Measurements from ENCODE around the gene CHMP1B.

Gene CHMP1B

DNA sequence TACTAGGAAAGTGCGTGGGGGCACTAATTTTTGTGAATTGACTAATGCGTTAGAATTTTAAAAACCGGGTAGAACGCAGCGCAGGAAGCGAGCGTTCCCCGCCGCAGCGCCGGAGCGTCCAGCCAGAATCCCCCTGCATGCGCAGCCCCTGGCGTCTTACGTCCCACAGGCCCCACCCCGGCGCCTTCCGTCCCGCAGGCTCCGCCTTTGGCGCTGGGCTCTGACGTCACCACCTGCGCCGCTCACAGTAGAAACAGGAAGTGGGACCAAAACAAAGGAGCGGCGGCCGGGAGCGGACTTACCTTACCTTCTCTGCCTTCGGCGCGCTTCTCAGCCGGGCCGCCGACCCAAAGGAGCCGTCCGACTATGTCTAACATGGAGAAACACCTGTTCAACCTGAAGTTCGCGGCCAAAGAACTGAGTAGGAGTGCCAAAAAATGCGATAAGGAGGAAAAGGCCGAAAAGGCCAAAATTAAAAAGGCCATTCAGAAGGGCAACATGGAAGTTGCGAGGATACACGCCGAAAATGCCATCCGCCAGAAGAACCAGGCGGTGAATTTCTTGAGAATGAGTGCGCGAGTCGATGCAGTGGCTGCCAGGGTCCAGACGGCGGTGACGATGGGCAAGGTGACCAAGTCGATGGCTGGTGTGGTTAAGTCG, at the start of gene CHMP1B:
Gene CHMP1B, plus strand, starts transcription at position 268 of the 660 bp plus-strand sequence. Its CDS starts 99 bp downstream, at position 367.
- peak; percentile 58 for FAIRE-seq

DNA sequence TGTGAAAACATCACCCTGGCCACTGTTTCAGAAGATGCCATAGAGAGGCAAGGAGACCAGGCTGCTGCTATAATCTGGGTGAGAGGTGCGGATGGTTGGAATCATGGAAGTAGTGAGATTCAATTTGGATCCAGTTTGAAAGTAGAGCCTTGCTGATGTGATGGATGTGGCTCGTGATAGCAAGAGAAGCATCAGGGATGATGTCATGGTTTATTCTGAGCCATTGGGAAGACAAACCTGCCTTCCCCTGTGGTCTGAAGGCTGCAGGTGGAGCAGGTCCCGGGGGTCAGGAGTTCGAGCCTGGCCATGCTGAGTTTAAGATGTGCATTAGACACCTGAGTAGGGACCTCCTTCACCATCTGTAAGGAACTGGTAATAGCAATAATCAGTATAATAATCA, 49.6 kb upstream of the CHMP1B start:
- no peak for FAIRE-seq

DNA sequence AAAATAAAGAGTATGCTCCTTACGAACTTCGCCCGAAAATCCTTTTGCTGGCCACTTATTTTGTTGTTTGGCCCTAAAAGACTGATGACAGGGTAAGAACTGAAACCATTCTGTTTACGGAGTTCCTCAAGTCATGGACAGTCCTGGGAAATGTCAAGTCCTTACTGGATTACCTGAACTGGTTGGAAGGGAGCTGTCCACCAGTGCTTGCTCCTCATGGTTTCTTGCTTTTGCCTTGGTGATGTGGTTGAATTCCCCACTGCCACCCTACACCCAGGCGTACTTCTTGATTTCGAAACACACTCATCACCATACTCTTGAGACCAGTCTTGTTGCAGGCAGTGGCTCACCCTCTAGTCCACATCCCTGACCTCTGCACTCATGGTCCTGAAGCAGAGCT, 49.1 kb upstream of the CHMP1B start:
- FAIRE-seq: no peak

GRCh38 chr18:11802586-11802985, 48.6 kb upstream of the CHMP1B start:
- FAIRE-seq: no peak

GRCh38 chr18:11807233-11807632, 44.0 kb upstream of the CHMP1B start:
- no peak for FAIRE-seq

GRCh38 chr18:11808001-11808855, 43.0 kb upstream of the CHMP1B start:
- no peak for FAIRE-seq

DNA sequence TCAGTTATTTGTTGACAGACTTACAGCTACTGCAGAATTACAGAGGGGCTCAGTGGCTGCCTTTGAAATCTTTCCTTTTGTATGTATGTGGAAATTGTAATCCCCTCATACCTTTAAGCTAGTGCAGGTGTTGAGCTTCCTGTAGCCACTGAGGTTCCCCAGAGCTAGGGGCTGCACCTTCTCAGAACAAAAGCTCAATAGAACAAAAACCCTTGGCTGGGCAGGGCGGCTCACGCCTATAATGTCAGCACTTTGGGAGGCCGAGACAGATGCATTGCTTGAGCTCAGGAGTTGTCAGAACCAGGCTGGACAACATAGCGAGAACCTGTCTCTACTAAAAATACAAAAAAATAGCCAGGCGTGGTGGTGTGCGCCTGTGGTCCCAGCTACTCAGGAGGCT, 41.3 kb upstream of the CHMP1B start:
- no peak for FAIRE-seq

DNA sequence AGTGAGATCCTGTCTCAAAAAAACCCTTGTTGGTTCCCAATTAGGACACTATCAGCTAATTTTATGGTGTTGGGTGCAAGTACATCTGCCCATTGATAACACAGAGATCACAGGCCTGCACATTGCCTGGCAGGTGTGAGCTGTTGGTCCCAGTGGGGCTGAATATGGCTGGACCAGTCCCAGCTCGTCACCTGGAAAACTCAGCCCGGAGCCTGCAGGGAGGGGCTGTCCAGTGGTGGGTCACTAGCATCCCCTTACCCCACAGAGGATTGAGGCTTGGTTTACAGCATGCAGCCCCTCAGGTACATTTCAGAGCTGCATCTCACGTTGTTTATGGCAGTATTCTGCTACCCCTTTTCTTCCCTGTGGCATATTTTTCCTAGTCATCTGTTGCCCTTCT, 40.8 kb upstream of the CHMP1B start:
- FAIRE-seq: no peak

DNA sequence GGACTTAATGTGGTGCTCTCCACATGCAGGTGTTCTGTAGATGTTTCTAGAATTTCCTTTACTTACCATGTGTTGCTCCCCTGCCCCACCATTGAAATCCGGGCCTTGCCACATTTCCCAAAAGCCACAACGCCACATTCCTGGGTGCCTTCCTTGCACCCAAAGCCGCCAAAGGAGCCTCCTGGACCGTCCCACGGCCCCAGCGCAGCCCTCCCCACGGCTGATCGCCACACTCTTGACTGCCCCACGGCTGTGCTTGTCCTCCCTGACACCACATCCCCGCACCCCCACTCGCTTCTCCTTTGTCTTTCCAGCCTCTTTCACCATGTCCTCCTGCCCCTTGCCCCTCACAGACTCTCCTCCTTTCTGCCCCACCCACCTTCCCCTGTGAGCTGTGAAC, 40.2 kb upstream of the CHMP1B start:
- no peak for FAIRE-seq

DNA sequence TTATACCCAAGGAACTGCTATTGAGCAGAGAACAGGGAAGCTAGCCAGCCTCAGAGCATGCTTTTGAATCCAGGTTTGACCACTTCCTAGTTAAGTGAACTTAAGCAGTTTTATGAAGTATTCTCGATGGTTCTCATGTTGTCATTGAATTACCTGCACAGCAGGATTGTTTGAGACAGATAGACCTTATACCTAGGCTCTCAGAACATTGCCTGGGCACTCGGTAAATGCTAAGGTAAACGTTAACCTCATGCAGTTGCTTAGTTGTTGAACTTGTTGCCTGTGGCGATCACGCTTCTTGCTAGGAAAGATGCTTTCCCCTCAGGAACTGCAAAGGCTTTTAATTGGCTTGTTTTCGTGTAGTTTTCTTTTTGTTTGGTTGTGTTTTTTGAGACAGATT, 34.0 kb upstream of the CHMP1B start:
- FAIRE-seq: no peak

GRCh38 chr18:11818486-11819203, 32.6 kb upstream of the CHMP1B start:
- FAIRE-seq: no peak

DNA sequence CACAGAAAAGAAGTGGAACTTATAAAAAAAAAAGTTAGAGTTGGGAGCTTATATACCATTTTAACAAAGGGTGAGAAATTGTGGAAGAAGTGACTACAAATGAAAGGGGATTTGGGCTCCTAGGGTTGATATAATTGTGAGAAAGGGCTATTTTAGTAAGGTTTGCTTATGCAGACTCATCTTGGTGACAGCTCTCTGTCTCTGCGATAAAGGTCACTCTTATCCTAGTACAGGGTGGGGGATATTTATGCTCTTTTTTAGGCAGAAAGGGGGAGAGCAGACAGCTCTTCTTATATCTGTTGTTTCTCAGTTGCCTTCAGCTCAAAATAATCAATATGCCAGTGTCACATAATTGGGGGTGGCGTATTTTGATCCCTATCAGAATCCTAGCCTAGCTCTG, 31.3 kb upstream of the CHMP1B start:
- no peak for FAIRE-seq

GRCh38 chr18:11820697-11821096, 30.5 kb upstream of the CHMP1B start:
- FAIRE-seq: no peak

- no peak for FAIRE-seq
Measured at GRCh38 chr18:11821208-11821607, 30.0 kb upstream of the CHMP1B start.

GRCh38 chr18:11821643-11822237, 29.5 kb upstream of the CHMP1B start:
- FAIRE-seq: no peak

DNA sequence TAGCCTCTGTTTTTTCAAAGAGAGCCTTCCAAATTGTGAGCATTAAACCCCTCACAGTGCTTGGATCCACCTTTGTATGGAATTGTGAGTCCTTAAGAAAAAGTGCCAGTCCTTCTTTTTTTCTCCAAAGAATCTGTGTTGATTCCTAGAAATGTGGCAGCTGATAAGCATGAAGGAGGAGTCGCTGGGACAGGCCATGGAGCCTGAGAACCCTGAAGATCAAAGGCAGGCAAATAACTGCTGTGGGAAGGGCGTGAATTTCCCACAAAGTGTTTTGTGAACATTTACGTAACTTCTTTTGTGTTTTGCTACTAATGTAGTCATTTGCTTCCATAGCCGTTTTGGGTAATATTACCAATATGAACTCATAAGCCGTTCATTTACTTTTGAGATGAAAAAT, 27.7 kb upstream of the CHMP1B start:
- FAIRE-seq: no peak

DNA sequence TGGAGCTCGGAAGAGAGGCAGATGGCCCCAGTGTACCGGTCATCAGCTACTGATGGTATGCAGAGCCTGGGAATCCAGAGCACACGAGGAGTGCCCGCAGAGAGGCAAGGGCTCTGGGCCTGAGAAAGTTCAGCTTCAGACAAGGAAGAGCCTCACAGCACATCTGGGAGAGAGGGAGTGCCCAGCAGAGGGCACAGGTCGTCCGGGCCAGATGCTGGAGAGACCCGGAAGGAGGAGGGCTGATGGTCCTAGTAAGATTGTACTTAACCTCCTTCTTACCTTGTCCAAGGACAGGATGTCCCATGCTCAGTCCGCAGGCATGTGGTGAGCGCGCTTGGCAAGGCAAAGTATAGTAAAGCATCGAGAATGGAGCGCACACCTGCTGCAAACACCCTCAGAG, 24.4 kb upstream of the CHMP1B start:
- FAIRE-seq: no peak

DNA sequence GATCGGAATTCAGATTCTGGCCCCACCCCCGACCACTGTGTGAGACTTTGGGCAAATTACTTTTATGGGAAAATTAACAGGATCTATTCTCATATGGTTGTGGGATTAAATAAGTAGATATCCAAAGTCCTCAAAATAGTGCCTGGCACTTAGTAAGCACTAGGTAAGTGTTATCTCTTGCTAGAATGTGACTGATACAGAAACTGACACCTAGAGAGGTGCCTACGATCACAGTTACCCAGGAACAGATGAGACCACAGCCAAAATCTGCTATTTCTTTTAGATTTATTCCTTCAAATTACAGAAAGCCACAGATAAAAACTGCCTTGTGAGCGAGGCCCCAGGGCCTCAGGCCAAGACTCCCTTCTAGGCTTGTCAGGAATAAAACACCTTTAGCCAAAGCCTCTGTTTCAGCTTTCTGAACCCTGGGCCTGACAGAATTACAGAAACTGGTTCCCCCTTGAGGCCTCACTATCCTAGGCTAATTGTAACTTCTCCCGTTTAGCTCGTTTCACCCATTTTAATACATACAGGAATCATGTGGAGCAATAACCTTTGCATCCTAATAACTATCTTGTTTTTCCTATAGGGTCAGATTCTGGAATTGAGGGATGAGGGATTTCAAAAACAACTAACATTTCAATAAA, 22.3 kb upstream of the CHMP1B start:
- no peak for FAIRE-seq

DNA sequence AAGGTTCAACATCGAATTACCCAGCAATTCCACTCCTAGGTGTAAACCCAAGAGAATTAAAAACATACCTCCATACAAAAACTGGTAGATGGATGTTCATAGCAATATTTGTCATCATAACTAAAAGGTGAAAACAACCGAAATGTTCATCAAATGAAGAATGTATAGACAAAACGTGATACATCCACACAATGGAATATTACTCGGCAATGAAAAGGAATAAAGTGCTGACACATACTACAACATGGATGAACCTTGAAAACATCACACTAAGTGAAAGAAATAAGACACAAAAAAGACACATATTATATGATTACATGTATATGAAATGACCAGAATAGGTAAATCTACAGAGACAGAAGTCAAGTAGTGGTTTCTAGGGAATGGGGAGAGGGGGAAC, 20.6 kb upstream of the CHMP1B start:
- no peak for FAIRE-seq

DNA sequence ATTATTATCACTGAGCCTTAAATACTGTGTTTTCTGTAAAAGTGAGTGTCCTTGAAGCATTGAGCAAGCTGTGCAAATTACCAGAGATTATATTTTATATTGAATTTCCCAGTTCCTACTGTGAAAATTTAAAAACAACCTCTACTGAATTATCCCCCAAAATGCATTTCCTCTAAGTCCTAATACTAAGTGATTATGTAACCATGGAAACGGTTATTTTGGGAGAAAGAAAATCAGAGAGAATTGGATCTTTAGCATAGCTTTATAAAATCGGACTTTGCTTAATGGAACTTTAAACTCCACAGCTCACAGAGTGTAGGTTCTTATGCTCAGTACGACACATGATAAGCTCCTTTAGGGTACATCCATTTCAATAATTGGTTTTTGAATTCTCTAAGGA, 19.3 kb upstream of the CHMP1B start:
- FAIRE-seq: no peak

- FAIRE-seq: no peak
Measured at GRCh38 chr18:11834772-11835171, 16.4 kb upstream of the CHMP1B start.

DNA sequence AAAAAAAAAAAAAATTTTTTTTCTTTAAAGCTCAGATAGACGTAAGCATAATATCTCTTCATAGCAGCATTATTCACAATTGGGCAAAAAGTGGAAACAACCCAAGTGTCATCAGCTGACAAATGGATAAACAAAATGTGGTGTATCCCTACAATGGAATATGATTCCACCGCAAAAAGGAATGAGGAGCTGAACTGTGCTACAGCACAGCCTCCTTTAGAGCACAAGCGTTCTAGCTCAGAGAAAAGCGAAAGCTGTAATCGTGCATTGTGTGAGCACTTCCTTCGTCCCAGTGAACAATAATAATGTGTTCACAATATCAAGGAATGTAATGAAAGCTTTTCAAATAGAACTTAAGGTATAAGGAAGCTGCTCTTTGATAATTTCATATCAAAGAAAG, 11.7 kb upstream of the CHMP1B start:
- no peak for FAIRE-seq

DNA sequence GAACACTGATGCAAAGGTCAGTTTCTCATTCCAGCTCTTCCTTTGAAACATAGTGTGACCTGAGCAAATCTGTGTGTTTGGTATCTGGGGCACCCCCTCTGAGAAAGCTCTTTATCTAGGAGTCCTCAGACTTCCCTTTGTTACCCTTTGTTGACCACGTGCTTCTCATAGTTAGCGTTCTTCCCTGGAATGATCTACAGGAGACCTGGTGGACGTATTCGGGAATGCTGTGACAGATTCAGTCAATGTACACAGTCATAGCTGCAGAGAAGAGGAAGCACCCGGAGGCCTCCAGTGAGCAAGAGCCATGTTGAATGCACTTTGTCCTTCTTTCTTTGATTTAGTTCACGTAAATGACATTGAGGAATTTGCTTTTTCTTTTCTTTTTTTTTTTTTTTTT, 10.7 kb upstream of the CHMP1B start:
- FAIRE-seq: no peak
